GM12801 (cell line): Measurements from ENCODE around the gene SNX8.

ENCODE experiments used
- TF ChIP-seq, protein P1 (sequence below): IDR thresholded peaks from one replicate; pipeline ENCODE4 v1.5.1; 2011; ENCODE audit warnings: control low read depth; ENCODE audit not compliant: insufficient read length; ENCODE audit errors: extremely low read depth

SNX8 gene

GRCh38 chr7:2289111-2289586 is 25.1 kb downstream of the SNX8 start:
- TF ChIP-seq, protein P1, sequence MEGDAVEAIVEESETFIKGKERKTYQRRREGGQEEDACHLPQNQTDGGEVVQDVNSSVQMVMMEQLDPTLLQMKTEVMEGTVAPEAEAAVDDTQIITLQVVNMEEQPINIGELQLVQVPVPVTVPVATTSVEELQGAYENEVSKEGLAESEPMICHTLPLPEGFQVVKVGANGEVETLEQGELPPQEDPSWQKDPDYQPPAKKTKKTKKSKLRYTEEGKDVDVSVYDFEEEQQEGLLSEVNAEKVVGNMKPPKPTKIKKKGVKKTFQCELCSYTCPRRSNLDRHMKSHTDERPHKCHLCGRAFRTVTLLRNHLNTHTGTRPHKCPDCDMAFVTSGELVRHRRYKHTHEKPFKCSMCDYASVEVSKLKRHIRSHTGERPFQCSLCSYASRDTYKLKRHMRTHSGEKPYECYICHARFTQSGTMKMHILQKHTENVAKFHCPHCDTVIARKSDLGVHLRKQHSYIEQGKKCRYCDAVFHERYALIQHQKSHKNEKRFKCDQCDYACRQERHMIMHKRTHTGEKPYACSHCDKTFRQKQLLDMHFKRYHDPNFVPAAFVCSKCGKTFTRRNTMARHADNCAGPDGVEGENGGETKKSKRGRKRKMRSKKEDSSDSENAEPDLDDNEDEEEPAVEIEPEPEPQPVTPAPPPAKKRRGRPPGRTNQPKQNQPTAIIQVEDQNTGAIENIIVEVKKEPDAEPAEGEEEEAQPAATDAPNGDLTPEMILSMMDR = no peak

GRCh38 chr7:2288503-2288902 is 25.7 kb downstream of the SNX8 start:
- TF ChIP-seq, protein P1 = no peak

DNA sequence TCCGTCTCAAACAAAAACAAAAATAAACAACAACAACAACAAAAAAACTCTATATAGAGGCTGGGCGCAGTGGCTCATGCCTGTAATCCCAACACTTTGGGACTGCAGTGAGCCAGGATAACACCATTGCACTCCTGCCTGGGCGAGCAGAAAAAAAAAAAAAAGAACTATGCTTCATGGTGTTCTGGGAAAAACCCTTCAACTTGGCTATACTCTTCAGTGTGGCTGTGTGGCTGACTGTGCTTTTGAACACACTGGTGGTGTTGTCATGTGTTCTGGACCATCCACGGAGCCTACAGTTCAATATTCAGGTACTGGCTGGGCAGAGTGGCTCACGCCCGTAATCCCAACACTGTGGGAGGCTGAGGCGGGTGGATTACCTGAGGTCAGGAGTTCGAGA is 26.5 kb downstream of the SNX8 start:
- TF ChIP-seq, protein P1 = no peak

DNA sequence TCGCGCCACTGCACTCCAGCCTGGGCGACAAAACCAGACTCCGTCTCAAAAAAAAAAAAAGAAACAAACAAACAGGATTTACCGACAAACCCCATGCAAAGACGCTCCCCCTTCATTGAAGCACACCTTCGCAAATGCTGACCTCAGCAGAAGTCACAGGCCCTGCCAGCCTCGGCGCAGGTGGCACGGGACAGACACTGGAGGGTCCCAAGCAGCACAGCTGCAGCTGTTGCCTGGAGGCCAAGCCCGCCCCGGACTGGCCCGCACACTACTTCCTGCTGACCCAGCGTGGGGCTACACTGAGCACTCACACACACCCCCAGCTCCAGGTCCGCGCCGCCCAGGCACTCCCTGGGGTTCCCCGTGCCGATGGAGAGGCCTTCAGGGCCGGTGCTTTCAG is 31.2 kb downstream of the SNX8 start:
- TF ChIP-seq, protein P1 = no peak

GRCh38 chr7:2282185-2282751 is 32.0 kb downstream of the SNX8 start:
- TF ChIP-seq, protein P1 = no peak

DNA sequence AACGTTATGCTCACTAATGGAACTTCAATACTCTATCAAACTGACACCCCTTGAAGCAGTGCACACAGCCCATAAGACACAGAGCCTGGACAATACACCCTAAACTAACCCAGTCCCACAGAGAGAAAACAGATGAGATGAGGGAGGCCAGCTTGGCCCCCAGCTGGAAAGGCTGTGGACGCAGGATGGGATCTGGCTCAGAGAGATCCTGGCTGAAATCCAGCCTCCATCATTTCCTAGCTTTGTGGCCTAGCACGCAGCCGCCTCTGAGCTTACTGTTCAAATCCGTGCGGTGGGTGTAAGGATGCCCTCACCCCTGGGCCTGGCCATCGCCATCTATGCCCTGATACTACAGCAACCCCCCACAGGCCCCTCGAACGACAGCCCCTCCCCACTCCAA is 32.7 kb downstream of the SNX8 start:
- TF ChIP-seq, protein P1 = no peak

DNA sequence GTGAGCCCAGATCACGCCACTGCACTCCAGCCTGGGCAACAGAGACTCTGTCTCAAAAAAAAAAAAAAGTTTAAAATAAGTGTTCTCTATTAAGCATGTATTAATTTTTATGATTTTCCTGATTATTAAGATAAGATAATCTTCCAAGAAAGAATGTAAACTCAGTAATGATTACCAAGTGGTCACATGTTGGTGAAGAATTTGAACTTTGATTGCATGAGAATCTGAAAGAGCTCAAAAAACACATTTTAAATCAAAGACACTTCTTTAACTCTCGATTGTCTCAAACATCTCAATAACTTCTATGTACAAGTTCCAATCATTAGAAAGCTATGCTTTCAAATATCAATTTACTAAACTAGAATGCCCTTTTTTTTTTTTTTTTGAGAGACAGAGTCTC is 33.8 kb downstream of the SNX8 start:
- TF ChIP-seq, protein P1 = no peak
